Measurements from ENCODE around the gene MAP4K2. TPM values are rescaled to one million over a fixed set of nuclear protein-coding genes. Genes with fewer than 3 reads are reported as not detected.
A peak's percentile ranks its signal among the peaks of the same experiment; 100 is the strongest.

MAP4K2 gene
- total RNA-seq, 4 donors from 2014 or later = 3.3 to 34.7 (median 20.3) TPM

DNA sequence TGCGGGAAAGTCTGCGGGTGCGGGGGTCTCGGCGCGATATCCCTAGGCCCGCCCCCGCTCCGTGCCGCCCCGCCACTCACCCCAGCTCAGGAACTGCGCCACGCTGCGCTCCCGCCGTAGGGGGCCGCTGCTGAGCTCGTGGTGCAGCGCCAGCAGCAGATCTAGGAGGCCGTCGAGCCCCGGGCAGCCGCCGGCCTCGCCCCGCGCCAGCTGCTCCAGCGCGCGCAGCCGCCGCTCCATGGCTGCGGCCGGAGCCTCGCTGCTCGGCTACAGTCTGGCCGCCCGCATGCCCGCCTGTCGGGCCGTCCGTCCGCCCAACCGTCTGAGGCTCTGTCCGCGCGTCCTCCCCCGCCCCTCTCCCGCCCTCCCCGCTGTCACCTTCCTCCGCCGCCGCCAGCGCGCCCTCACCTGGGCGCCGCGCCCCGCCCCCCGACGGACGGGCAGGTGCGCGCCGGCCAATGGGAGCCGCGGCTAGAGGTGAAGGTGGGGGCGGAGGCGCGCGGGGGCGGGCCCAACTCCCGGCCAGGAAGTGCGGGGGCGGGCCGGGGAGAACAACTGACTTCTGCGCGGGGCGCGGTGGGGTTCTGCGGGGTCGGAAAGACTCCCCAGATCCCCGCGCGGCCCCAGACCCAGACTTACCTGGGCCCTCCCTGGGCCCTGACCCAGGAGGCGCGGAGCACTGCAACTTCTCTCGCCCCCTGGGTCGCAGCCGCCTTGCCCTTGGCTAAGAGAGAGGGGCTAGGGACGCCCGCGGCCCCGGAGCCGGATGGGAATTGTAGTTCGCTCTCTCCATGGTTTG is 41.5 kb upstream of the MAP4K2 start, which contains the start of gene CDC42BPG:
Gene CDC42BPG (minus strand): TSS at position 324 of the 799 bp plus-strand sequence. CDS start 84 bp downstream, at position 240.
- peaks cover 0 to 7% (median 0%) of the 10 kb centered on the region in 3 donors for H3K36me3 ChIP-seq
- TF ChIP-seq POLR2A (IDR thresholded peaks at IDR 0.05) (peak; percentile 71 to 77), CTCF (IDR thresholded peaks at IDR 0.05) (peak; percentile 50 to 88 (median 74))
- DNase-seq = peak; percentile 92 to 95 (median 93)

GRCh38 chr11:64843686-64844329 is 40.8 kb upstream of the MAP4K2 start:
- peak overlapping the region; percentile 64 to 80 (median 74) for H3K4me3 ChIP-seq
- peak in 1 of 3 donors; percentile 53 for DNase-seq
- H3K9me3 ChIP-seq = no peaks in the 10 kb centered on the region
- H3K36me3 ChIP-seq = peaks cover 0 to 14% (median 0%) of the 10 kb centered on the region in 3 donors
- no peak for TF ChIP-seq CTCF (IDR thresholded peaks at IDR 0.05)
- TF ChIP-seq POLR2A (IDR thresholded peaks at IDR 0.05) = no peak
- peak overlapping the region; percentile 85 to 96 (median 88) for H3K27ac ChIP-seq
- H3K4me1 ChIP-seq = peaks cover 8 to 38% (median 13%) of the 10 kb centered on the region in 4 donors
- H3K27me3 ChIP-seq = no peaks in the 10 kb centered on the region

More for the DNA sequence above, 41.5 kb upstream of the MAP4K2 start, which contains the start of gene CDC42BPG:
- Histone ChIP-seq H3K27me3 (no peaks in the 10 kb centered on the region), H3K4me3 (peak within 1 kb of the TSS; percentile 64 to 80 (median 74)), H3K27ac (peak within 1 kb of the TSS; percentile 85 to 96 (median 88)), H3K9me3 (no peaks in the 10 kb centered on the region), H3K4me1 (peaks cover 8 to 45% (median 18%) of the 10 kb centered on the region in 4 donors)

DNA sequence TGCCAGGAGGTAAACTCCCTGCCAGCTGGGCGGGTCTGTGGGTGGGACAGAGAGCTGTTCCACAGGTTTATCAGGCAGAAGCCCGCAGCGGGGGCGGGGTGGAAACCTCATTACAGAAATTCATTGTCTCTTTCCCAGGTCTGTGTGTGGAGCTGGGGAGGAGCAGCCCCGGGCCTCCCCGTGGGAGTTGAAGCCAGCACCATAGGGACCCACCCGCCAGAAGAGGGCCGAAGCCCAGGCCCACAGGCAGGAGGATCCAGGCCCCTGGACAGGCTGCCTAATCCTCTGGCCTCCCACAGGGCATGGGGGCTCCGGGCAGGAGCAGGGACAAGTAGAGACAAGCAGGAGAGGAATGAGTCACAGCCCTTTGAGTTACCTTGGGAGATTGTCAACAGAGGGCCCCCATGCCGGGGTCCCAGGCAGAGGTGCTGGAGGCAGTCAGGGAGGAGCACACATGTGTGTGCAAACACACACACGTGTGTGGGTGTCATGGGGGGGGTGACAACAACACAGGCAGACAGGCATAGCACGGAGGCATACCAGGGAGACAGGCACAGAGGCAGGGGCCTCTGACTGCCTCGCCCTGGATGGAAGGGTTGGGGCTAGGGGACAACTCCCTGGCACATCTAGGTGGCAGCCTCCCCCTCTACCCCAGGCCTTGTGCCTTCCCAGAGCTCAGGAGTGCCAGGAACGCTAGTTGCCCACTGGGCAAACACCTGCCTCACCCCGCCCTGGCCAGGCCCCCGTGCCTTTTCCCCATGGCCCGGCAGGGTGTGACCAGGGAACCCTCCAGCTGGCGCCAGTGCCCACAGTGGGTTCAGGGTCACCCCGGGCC is 40.1 kb upstream of the MAP4K2 start:
- H3K36me3 ChIP-seq = peaks cover 0 to 21% (median 0%) of the 10 kb centered on the region in 3 donors
- no peaks in the 10 kb centered on the region for H3K27me3 ChIP-seq
- peak overlapping the region in 3 of 4 donors; percentile 85 to 96 (median 88) for H3K27ac ChIP-seq
- peak overlapping the region in 3 of 4 donors; percentile 64 to 76 (median 73) for H3K4me3 ChIP-seq
- peaks cover 3 to 30% (median 8%) of the 10 kb centered on the region in 4 donors for H3K4me1 ChIP-seq
- TF ChIP-seq POLR2A (IDR thresholded peaks at IDR 0.05) (no peak), CTCF (IDR thresholded peaks at IDR 0.05) (peak in 1 of 6 experiments; percentile 18)
- H3K9me3 ChIP-seq = no peaks in the 10 kb centered on the region
- DNase-seq = peak in 2 of 3 donors; percentile 88 to 91

DNA sequence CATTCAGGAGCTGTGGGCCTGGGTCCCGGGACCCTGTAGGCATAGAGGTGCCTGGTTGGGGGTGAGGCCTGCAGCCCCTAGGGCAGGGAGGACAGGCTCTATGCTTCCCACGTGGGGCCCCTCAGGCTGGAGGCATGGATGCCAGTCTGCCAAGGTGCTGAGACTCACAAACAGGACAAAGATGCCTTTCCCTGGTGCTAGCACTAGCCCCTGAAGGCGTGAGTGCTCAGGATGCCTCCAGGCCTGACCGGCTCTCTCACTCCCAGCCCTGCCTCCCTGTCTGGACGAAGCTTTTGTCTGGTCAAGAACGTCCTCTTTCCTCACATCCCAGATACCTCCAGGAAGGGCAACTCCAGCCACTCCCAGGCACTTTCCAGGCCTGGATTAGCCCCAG is 39.3 kb upstream of the MAP4K2 start:
- peak overlapping the region in 3 of 4 donors; percentile 85 to 96 (median 88) for H3K27ac ChIP-seq
- peak overlapping the region in 2 of 4 donors; percentile 73 to 76 for H3K4me3 ChIP-seq
- H3K36me3 ChIP-seq = peaks cover 0 to 27% (median 0%) of the 10 kb centered on the region in 3 donors
- DNase-seq = no peak
- peaks cover 0 to 24% (median 4%) of the 10 kb centered on the region in 4 donors for H3K4me1 ChIP-seq
- H3K9me3 ChIP-seq = no peaks in the 10 kb centered on the region
- no peaks in the 10 kb centered on the region for H3K27me3 ChIP-seq
- no peak for TF ChIP-seq CTCF (IDR thresholded peaks at IDR 0.05)
- no peak for TF ChIP-seq POLR2A (IDR thresholded peaks at IDR 0.05)
